ENCODE results near the gene PEX14. TPM values are rescaled to one million over a fixed set of nuclear protein-coding genes. Genes with fewer than 3 reads are reported as not detected.
"Not testable (repeated sequence)": the region's sequence is repeated elsewhere in the genome, so short reads cannot be mapped to it uniquely, and the experiment has no call there.

The PEX14 gene
- total and polyA plus RNA-seq, 5 donors = 17.5 to 24.6 (median 20.8) TPM

DNA sequence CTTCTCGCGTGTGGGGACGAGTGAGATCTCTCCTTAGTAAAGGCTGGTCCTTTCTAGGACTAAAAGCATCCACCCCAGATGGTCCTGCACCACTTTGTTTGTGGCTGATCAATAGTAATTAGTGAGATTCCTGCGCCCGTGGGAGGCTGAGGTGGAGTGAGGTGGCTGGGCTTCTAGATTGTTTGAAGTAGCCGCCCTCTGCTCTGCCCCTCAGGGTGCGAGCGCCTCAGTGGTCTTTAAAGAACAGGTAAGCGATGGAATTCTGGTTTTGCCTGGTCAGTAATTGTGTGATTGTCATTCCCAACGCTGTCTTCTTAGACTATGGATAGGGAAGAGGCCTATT lies 20.7 kb downstream of the PEX14 start:
- WGBS = 73% methylated on average over 10 of the region's 10 CpGs
- no peaks in the 10 kb centered on the region for H3K9me3 ChIP-seq (ENCODE audit: control insufficient read depth, low read length)
- peaks cover 5% of the 10 kb centered on the region for H3K4me1 ChIP-seq (ENCODE audit: control insufficient read depth, insufficient read depth, low read length)
- no peak overlapping the region for H3K27ac ChIP-seq (ENCODE audit: low read length)
- no peak overlapping the region for H3K4me3 ChIP-seq (ENCODE audit: low read length)
- ATAC-seq = no peak
- DNase-seq = no peak
- intact Hi-C loops (cut with DNase I) = loop anchor here in 3 of 4 donors (2.0 to 10.0 kb wide), 3 partner anchors 61 to 372 kb away; partner anchors contain the start of gene CENPS (in 2 of the 3)
- no peaks in the 10 kb centered on the region for H3K27me3 ChIP-seq (ENCODE audit: control insufficient read depth, insufficient read depth)

DNA sequence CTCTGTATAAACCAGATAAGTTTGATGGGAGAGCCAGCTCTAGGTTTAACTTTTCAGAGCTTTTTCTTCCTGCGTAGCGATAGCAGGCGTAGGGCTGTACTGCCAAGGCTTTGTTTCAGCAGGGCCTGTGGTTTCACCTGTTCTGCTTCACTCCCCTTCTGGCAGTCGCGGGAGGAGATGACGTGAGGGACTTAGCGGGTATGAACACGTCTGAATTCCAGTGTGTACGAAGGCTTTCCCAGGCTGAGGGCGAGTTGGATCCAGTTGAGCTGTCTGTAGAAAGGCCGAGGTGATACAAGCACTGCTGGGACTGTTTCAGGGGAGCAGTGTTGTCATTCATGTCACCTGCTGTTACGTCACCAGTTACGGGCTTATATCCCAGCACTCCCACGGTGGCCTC lies 21.2 kb downstream of the PEX14 start:
- Histone ChIP-seq H3K4me1 (ENCODE audit: control insufficient read depth, insufficient read depth, low read length) (peaks cover 5% of the 10 kb centered on the region), H3K27me3 (ENCODE audit: control insufficient read depth, insufficient read depth) (no peaks in the 10 kb centered on the region), H3K27ac (ENCODE audit: low read length) (no peak overlapping the region), H3K4me3 (ENCODE audit: low read length) (no peak overlapping the region), H3K9me3 (ENCODE audit: control insufficient read depth, low read length) (no peaks in the 10 kb centered on the region)
- intact Hi-C loops (cut with DNase I) = loop anchor here in 3 of 4 donors (2.0 to 10.0 kb wide), 3 partner anchors 61 to 371 kb away; partner anchors contain the start of gene CENPS (in 2 of the 3)
- DNase-seq = no peak
- ATAC-seq = no peak
- 84% methylated on average over 14 of the region's 14 CpGs for WGBS

DNA sequence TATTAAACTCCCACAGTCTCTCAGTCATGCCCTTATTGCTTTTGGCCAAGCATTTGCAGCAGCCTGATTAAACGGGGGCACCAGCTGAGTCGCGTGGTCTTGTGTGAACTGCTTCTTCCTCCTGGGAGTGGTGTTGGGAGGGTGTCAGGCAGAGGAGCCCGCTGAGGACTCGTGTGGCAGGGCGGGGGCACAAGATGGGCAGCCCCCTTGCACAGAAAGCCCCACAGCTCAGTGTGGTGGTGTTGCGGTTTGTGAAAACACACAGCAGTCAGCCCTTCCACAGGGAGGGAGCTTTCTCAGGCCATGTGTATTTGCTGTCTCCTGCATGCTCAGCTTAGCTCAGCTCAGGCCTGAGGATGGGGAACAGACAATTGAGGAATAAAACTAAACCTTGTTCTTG lies 22.4 kb downstream of the PEX14 start:
- WGBS = 89% methylated on average over 7 of the region's 7 CpGs
- no peak overlapping the region for H3K4me3 ChIP-seq (ENCODE audit: low read length)
- H3K9me3 ChIP-seq (ENCODE audit: control insufficient read depth, low read length) = no peaks in the 10 kb centered on the region
- no peak for ATAC-seq
- H3K27me3 ChIP-seq (ENCODE audit: control insufficient read depth, insufficient read depth) = no peaks in the 10 kb centered on the region
- DNase-seq = no peak
- H3K4me1 ChIP-seq (ENCODE audit: control insufficient read depth, insufficient read depth, low read length) = peaks cover 5% of the 10 kb centered on the region
- H3K27ac ChIP-seq (ENCODE audit: low read length) = no peak overlapping the region
- intact Hi-C loops (cut with DNase I) = loop anchor here in 2 of 4 donors (5.0 to 10.0 kb wide), 2 partner anchors 62 to 370 kb away; partner anchors contain the start of gene CENPS (in 1 of the 2)

DNA sequence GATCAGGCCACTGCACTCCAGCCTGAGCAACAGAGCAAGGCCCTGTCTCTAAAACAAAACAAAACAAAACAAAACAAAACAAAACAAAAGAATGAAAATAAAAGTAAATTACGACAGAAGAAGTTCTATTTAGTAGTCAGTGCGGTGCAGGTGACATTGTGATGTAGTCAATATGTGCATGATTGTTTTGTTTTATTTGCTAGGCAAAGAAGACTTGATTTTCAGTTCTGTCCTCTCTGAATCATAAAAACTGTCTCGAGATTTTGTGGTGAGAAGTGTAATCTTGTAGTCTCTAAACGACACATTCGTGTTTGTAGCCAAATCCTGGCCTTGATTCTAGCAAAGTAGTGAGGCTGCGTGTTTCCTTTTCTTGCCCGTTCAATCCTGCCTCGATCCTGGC lies 23.5 kb downstream of the PEX14 start:
- no peak overlapping the region for H3K27ac ChIP-seq (ENCODE audit: low read length)
- no peak for DNase-seq
- 86% methylated on average over 8 of the region's 8 CpGs for WGBS
- intact Hi-C loops (cut with DNase I) = loop anchor here in 2 of 4 donors (5.0 to 10.0 kb wide), 2 partner anchors 63 to 369 kb away; partner anchors contain the start of gene CENPS (in 1 of the 2)
- H3K27me3 ChIP-seq (ENCODE audit: control insufficient read depth, insufficient read depth) = no peaks in the 10 kb centered on the region
- H3K4me1 ChIP-seq (ENCODE audit: control insufficient read depth, insufficient read depth, low read length) = peaks cover 5% of the 10 kb centered on the region
- no peak overlapping the region for H3K4me3 ChIP-seq (ENCODE audit: low read length)
- ATAC-seq = no peak
- H3K9me3 ChIP-seq (ENCODE audit: control insufficient read depth, low read length) = no peaks in the 10 kb centered on the region

DNA sequence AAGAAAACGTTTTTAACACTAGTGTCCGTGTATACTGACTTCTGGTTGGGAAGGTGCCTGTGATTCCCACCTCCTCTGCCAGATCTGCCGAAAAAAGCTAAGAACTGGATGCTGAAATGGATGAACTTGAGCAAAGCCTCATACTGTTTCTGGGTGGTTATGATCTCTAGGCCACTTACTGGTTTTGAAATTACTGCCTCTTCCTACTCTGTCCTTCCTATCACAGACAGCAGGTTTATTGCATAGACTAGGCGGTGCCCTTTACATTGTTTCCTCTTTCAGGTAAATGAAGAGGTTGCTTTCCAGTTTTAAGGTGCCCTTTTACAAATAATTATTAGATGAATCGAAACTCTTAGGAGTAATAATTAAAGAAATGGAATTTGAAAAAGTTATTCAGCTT lies 27.5 kb downstream of the PEX14 start:
- H3K27ac ChIP-seq (ENCODE audit: low read length) = no peak overlapping the region
- no peaks in the 10 kb centered on the region for H3K4me1 ChIP-seq (ENCODE audit: control insufficient read depth, insufficient read depth, low read length)
- ATAC-seq = no peak
- H3K27me3 ChIP-seq (ENCODE audit: control insufficient read depth, insufficient read depth) = no peaks in the 10 kb centered on the region
- intact Hi-C loops (cut with DNase I) = no loop called here
- no peaks in the 10 kb centered on the region for H3K9me3 ChIP-seq (ENCODE audit: control insufficient read depth, low read length)
- no peak overlapping the region for H3K4me3 ChIP-seq (ENCODE audit: low read length)
- DNase-seq = no peak
- 87% methylated on average over 5 of the region's 5 CpGs for WGBS

DNA sequence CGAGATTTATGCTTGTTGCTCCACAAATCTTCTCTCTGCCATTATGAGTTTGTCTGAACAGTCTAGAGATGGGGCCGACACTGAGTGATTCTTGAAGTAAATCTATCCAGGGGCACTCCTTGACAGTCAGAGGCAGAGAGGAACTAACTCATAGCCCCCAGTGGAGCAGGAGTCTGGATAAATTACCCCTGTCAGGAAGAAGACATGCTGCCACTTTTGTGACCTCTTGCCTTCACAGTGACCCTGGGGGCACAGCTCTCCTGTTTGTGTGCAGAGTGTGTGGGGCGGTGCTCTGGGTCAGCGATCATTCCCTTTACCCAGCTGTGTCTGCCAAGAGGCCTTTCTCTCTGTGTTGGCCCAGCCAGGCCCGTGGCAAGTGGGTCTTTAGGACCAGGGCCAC lies 29.5 kb downstream of the PEX14 start:
- intact Hi-C loops (cut with DNase I) = no loop called here
- 67% methylated on average over 5 of the region's 5 CpGs for WGBS
- Histone ChIP-seq H3K9me3 (ENCODE audit: control insufficient read depth, low read length) (no peaks in the 10 kb centered on the region), H3K27me3 (ENCODE audit: control insufficient read depth, insufficient read depth) (no peaks in the 10 kb centered on the region), H3K4me3 (ENCODE audit: low read length) (no peak overlapping the region), H3K4me1 (ENCODE audit: control insufficient read depth, insufficient read depth, low read length) (no peaks in the 10 kb centered on the region), H3K27ac (ENCODE audit: low read length) (no peak overlapping the region)
- DNase-seq (no peak), ATAC-seq (no peak)

DNA sequence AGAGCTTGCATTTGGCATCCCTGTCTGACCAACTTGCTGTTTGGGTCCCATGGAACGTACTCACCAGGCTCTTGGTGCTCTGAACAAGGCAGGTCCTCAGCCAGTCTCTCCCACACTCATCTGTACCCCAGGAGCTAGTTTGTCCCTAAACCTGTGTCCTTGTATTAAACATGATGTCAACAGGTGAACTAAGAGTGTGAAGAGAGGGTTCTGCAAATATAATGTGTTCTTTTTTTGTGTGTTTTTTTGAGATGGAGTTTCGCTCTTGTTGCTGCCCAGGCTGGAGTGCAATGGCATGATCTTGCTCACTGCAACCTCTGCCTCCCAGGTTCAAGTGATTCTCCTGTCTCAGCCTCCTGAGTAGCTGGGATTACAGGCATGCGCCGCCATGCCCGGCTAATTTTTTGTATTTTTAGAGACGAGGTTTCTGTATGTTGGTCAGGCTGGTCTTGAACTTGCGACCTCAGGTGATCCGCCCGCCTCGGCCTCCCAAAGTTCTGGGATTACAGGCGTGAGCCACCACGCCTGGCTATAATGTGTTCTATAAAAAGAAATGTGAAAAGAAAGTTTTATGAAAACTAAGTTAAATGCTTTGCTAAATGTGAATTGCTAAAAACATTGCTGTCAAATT lies 31.4 kb downstream of the PEX14 start:
- not testable (repeated sequence) for H3K9me3 ChIP-seq (ENCODE audit: control insufficient read depth, low read length); H3K4me3 ChIP-seq (ENCODE audit: low read length); H3K27me3 ChIP-seq (ENCODE audit: control insufficient read depth, insufficient read depth); H3K27ac ChIP-seq (ENCODE audit: low read length); H3K4me1 ChIP-seq (ENCODE audit: control insufficient read depth, insufficient read depth, low read length); DNase-seq; ATAC-seq
- WGBS = 92% methylated on average over 12 of the region's 12 CpGs
- intact Hi-C loops (cut with DNase I) = loop anchor here in 1 of 4 donors (2.0 kb wide), 1 partner anchor 363 kb away; no protein-coding TSS in a partner anchor

DNA sequence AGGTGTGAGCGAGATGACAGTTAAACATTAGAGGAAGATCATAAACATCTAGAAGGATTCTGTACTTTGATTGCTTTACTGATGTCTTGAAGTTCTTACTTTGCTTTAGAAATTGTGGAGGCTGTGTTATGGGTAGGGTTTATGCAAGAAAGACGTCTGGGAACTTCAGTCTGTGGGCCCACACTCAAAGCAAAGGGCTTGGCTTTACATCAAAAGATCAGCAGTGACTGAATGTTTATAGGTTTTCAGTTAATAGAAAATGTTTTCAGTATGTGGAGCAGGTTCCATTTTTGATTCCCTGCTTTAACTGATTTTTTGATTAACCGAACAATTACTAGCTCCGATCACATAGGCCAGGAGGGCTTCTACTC lies 31.9 kb downstream of the PEX14 start:
- Histone ChIP-seq H3K4me1 (ENCODE audit: control insufficient read depth, insufficient read depth, low read length) (peaks cover 9% of the 10 kb centered on the region), H3K9me3 (ENCODE audit: control insufficient read depth, low read length) (no peaks in the 10 kb centered on the region), H3K27me3 (ENCODE audit: control insufficient read depth, insufficient read depth) (no peaks in the 10 kb centered on the region), H3K4me3 (ENCODE audit: low read length) (no peak overlapping the region), H3K27ac (ENCODE audit: low read length) (no peak overlapping the region)
- ATAC-seq = no peak
- intact Hi-C loops (cut with DNase I) = loop anchor here in 1 of 4 donors (2.0 kb wide), 1 partner anchor 362 kb away; no protein-coding TSS in a partner anchor
- no peak for DNase-seq
- WGBS = 79% methylated on average over 4 of the region's 4 CpGs

DNA sequence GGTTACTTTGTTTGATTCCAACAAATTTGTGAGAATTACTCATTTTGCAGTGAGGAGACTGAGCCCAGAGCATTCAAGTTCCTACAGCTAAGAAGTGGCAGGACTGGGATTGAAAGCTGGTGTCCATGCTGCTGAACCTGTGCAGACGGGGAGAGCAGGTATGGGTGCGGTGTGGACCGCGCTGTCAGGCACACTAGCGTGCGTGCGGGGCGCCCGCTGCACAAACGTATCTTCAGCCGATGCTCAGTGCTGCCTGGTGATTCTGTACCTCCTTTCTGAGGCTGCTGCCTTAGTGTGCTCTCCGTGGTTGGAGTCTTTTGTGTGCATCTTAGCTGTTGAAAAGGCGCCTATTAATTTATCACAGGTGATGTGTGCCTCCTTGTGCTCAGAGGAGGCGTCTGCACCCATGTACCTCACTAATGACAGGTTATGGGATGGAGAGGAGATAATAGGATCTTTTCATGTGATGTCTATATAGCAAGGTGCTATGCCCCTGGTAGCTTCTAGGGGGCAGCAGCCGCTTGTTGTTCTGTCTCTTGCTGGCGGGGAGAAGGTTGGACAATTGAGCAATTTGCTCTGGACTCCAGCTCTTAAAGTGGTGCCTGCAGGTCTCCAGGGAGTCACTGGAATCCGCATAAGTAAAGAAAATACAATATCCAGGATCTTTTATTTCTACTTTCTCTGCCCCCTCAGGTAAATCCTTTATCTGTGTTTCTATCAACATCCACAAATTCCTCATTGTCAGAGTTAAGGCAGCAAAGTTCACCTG lies 32.5 kb downstream of the PEX14 start:
- H3K4me1 ChIP-seq (ENCODE audit: control insufficient read depth, insufficient read depth, low read length) = peaks cover 9% of the 10 kb centered on the region
- intact Hi-C loops (cut with DNase I) = loop anchor here in 1 of 4 donors (2.0 kb wide), 1 partner anchor 362 kb away; no protein-coding TSS in a partner anchor
- ATAC-seq (peak; percentile 74 to 86), DNase-seq (peak; percentile 59 to 81 (median 71))
- 66% methylated on average over 17 of the region's 17 CpGs for WGBS
- no peak overlapping the region for H3K4me3 ChIP-seq (ENCODE audit: low read length)
- H3K27ac ChIP-seq (ENCODE audit: low read length) = no peak overlapping the region
- no peaks in the 10 kb centered on the region for H3K27me3 ChIP-seq (ENCODE audit: control insufficient read depth, insufficient read depth)
- no peaks in the 10 kb centered on the region for H3K9me3 ChIP-seq (ENCODE audit: control insufficient read depth, low read length)

DNA sequence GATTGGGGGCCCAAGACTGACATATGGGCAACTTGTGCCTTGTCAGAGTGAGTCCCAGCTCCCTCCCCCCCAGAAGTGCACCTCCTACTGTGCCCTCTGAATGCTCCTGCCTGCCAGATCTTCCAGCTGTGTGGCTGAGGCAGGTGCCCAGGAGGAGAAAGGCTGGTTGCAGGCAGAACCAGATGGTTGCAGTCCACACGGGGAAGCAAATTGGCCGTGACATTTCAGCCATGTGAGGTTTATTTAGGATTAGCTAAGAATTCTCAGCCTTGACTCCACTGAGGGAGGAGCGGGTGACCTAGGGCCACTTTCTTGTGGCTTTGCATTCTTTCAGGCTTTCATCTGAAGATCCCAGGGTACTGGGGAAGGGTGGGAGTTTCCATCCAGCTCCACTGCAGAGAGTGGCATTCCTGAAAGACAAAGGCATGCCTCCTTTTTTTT lies 33.8 kb downstream of the PEX14 start:
- WGBS = 86% methylated on average over 3 of the region's 3 CpGs
- Histone ChIP-seq H3K4me1 (ENCODE audit: control insufficient read depth, insufficient read depth, low read length) (peaks cover 9% of the 10 kb centered on the region), H3K27me3 (ENCODE audit: control insufficient read depth, insufficient read depth) (no peaks in the 10 kb centered on the region), H3K4me3 (ENCODE audit: low read length) (no peak overlapping the region), H3K9me3 (ENCODE audit: control insufficient read depth, low read length) (no peaks in the 10 kb centered on the region), H3K27ac (ENCODE audit: low read length) (no peak overlapping the region)
- no peak for DNase-seq
- no peak for ATAC-seq
- intact Hi-C loops (cut with DNase I) = no loop called here
